ENCODE results near the gene PNLIP.

DNA sequence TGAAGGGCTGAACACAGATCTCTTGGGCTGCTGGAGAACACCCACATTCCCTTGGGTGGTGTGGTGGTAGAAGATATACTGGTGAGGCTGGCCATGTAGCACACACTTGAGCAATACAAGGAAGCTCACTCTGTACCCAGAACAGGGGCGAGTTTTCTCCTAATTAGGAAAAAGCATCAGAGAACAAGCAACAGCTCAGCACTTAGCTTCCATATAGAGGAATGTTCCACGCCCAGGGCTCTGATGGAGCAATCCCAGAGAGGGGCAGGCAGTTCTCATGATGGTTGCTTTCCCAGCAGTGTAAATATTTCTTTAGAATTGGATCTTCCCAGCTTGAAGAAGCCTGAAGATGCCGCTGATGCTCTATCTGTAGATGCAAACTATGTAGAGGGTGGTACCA lies 21.0 kb upstream of the PNLIP start:
- TF ChIP-seq, protein P1, sequence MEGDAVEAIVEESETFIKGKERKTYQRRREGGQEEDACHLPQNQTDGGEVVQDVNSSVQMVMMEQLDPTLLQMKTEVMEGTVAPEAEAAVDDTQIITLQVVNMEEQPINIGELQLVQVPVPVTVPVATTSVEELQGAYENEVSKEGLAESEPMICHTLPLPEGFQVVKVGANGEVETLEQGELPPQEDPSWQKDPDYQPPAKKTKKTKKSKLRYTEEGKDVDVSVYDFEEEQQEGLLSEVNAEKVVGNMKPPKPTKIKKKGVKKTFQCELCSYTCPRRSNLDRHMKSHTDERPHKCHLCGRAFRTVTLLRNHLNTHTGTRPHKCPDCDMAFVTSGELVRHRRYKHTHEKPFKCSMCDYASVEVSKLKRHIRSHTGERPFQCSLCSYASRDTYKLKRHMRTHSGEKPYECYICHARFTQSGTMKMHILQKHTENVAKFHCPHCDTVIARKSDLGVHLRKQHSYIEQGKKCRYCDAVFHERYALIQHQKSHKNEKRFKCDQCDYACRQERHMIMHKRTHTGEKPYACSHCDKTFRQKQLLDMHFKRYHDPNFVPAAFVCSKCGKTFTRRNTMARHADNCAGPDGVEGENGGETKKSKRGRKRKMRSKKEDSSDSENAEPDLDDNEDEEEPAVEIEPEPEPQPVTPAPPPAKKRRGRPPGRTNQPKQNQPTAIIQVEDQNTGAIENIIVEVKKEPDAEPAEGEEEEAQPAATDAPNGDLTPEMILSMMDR (IDR thresholded peaks at IDR 0.05): no peak
- TF ChIP-seq POLR2A (IDR thresholded peaks at IDR 0.05): no peak
